Measurements from ENCODE around the gene PODNL1.
A peak's percentile ranks its signal among the peaks of the same experiment; 100 is the strongest.
"Not testable (repeated sequence)": the region's sequence is repeated elsewhere in the genome, so short reads cannot be mapped to it uniquely, and the experiment has no call there.

The PODNL1 gene

DNA sequence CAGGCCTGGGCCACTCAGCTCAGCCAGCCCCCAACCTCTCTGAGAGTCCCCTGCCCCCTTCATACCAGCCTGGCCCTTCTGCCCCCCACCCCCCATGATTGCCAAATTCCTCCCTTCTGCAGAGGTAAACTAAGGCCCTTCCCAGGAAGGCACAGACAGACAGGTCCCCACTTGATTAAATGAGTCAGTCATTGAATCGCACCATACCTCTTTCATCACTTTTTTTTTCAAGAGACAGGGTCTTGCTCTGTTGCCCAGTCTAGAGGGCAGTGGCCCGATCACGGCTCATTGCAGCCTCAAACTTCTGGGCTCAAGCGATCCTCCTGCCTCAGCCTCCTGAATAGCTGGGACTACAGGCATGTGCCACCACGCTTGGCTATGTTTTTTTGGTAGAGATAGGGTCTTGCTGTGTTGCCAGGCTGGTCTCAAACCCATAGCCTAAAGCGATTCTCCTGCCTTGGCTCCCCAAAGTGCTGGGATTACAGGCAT lies 6.0 kb downstream of the PODNL1 start:
- no peak for DNase-seq (ENCODE audit: low read depth, low spot score)
- no peak overlapping the region for H3K4me3 ChIP-seq (ENCODE audit: low read length)

DNA sequence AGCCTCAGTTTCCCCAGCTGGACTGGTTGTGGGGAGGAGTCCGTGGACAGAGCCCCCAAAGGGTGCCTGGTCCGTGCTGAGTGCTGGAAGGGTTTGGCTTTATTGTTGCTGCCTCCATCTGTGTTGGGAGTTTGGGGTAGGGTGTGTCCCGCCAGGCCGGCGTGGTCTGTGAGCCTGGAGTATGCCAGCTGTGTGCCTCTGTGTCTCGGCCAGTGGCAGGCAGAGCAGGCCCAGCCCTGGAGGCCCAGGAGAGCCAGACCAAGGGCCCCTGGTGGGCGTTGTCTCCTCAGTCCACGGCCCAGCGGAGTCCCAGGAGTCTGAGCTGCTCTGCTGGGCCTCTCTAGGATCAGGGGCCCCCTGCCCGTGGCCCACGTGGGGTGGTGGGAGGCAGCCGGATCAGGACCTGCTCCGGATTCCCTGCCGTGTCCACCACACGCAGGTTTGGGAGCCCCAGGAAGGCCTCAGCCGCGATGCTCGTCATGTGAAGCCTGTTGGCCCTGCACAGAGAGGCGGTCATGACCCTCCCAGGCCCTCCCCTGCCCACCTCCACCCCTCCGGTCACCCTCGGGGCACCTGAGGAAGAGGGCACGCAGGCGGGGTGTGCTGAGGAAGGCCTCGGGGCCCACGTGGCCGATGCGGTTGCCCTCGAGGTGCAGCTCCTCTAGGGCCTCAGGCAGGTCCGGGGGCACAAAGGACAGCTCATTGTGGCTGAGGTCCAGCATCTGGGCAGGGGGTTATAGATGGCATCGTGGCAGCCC lies 6.6 kb downstream of the PODNL1 start:
- no peak overlapping the region for H3K4me3 ChIP-seq (ENCODE audit: low read length)
- DNase-seq (ENCODE audit: low read depth, low spot score), result no peak

DNA sequence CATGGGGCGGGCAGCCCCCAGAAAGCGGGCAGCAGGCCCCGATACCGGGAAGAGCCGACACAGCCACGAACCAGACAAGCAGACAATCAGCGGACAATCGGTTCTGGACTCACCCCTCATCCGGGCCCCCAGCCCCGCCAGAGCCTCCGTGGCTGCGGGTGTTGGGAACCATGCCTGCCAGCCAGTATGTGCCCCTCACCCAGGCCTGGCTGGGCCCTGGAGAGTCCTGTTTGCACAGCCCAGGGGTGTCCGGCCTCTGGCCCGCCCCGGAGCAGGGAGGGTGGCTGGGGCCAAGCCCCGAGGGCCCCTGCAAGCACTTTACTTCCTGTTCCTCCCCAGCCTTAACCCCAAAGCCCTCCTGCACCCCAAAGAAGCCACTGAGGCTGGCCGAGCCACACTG lies 7.8 kb downstream of the PODNL1 start:
- no peak for DNase-seq (ENCODE audit: low read depth, low spot score)
- no peak overlapping the region for H3K4me3 ChIP-seq (ENCODE audit: low read length)

DNA sequence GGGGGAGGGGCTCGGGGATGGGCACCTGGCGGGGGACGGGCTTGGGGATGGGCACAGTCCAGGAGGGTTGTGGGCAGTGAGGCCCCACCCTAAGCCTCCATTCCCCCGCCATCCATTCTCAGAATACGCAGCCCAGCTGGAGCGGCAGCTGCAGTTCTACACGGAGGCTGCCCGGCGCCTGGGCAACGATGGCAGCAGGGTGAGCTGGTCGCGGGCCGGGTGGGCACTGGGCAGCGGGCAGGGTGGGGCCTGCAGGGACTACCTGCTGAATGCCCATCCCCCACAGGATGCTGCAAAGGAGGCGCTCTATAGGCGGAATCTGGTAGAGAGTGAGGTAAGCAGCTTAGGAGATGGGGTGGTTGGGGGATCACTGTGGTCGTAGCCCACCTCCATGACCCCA lies 8.3 kb downstream of the PODNL1 start:
- no peak for DNase-seq (ENCODE audit: low read depth, low spot score)
- H3K4me3 ChIP-seq (ENCODE audit: low read length), result no peak overlapping the region

DNA sequence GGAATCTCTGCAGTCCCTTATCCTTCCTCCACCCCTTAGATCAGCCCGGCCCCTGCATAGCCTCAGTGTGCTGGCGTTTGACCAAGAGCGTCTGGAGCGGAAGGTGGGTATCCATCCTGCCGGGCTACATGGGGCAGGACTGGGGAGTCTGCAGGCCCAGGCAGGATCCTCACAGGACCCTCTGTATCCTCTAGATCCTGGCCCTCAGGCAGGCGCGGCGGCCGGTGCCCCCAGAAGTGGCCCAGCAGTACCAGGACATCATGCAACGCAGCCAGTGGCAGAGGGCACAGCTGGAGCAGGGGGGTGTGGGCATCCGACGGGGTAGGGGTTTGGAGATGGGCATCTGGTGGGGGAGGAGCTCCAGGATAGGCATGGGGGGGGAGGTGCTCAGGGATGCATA lies 8.9 kb downstream of the PODNL1 start:
- H3K4me3 ChIP-seq (ENCODE audit: low read length), result no peak overlapping the region
- no peak for DNase-seq (ENCODE audit: low read depth, low spot score)

DNA sequence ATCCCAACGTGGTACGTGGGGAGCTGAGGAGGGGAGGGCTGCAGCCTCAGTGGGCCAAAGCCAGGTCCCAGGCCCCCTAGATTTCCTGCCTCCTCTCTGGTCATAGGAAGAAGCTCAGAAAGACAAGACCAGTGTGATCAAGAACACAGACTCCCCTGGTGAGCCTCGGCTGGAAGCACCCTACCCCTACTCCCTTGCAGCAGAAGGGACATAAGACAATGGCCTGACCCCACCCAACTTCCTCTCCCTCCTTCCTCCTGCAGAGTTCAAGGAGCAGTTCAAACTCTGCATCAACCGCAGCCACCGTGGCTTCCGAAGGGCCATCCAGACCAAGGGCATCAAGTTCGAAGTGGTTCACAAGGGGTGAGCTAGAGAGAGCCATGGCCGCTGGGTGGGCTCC lies 11.5 kb downstream of the PODNL1 start:
- no peak for DNase-seq (ENCODE audit: low read depth, low spot score)
- no peak overlapping the region for H3K4me3 ChIP-seq (ENCODE audit: low read length)

DNA sequence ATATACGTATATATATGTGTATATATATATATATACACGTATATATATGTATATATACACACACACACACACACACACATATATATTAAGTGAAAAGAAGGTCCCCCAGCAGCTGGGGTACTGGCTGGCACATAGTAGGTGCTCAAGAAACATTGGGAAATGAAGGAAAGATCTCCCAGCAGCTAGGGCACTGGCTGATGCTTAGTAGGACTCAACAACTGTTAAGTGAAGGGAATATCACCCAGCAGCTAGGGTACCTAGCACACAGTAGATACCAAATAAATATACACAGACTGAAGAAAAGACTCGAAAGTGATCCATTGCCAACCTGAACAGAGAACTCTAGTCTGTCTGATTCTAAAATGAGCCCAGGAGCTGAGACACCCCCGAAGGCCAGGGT lies 12.2 kb downstream of the PODNL1 start:
- no peak overlapping the region for H3K4me3 ChIP-seq (ENCODE audit: low read length)
- DNase-seq (ENCODE audit: low read depth, low spot score), result no peak

DNA sequence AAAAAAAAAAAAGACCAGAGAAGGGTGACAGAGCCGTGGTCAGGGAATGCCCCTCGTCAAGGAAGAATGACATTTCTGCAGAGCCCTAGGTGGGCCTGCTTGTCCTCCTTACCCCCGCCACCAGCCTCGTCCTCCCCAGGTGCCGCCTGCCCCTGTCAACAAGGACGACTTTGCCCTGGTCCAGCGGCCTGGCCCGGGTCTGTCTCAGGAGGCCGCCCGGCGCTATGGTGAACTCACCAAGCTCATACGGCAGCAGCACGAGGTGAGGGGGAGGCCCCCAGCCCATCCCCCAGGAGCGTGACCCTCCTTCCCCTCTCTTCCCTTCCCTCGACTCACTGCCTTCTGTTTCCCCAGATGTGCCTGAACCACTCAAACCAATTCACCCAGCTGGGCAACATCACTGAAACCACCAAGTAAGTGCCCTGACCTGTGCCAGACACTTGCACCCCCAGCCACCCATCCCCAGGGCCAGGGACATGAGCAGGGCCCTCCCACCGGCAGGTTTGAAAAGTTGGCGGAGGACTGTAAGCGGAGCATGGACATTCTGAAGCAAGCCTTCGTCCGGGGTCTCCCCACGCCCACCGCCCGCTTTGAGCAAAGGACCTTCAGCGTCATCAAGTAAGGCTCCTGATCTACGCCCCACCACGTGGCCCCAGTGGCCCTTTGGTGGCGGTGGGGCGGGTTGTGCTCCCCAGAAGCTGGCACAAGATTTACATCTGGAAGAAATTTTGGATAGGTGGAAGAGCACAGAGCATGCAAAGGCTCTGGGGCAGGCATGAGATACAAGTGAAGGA lies 14.8 kb downstream of the PODNL1 start:
- H3K4me3 ChIP-seq (ENCODE audit: low read length), result no peak overlapping the region
- DNase-seq (ENCODE audit: low read depth, low spot score), result no peak

DNA sequence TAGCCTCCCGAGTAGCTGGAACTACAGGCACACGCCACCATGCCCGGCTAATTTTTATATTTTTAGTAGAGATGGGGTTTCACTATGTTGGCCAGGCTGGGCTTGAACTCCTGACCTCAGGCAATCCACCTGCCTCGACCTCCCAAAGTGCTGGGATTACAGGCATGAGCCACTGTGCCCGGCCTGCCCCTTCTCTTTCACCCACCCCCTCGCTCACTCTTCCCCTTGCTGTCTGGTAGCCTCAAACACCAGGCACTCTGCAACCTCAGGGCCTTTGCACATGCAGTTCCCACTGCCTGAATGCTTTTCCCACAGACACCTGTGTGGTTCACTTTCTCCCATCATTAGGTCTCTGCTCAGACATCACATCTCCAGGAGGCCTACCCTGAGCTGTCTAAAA lies 16.1 kb downstream of the PODNL1 start:
- not testable (repeated sequence) for DNase-seq (ENCODE audit: low read depth, low spot score); H3K4me3 ChIP-seq (ENCODE audit: low read length)

DNA sequence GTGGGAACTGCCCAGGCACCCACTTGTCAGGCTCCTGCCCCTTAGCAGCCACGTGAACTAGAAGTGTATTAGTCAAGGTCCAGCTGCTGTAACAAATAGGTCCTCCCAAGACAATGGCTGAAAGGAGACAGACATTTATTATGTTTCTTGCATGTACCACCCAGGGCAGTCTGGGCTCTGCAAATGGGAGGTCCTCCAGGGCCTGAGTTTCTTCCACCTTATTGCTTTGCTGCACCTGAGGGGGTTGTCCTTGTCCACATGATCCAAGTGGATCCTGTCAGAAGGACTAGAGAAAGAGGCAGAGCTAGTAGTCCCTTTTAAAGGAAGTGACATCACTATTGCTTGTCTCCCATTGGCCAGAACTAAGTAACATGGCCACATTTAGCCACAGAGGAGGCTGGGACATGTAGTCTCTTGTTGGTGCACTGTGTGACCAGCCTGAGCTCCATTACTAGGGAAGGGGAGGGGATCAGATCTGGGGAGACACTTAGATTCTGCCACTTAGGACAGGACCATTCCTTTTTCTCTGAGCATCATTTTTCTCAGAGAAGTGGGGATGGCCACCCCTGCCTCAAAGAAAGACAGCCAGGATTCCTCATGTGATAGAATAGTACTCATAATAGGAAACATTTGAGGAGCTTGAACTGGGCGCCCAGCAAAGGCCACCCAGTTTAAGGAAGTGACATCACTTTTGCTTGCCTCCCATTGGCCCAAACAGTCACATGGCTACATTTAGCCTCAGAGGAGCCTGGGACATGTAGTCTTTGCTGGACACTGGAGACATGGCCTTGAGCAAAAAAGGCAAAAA lies 17.1 kb downstream of the PODNL1 start:
- no peak overlapping the region for H3K4me3 ChIP-seq (ENCODE audit: low read length)
- DNase-seq (ENCODE audit: low read depth, low spot score), result peak; percentile 53

DNA sequence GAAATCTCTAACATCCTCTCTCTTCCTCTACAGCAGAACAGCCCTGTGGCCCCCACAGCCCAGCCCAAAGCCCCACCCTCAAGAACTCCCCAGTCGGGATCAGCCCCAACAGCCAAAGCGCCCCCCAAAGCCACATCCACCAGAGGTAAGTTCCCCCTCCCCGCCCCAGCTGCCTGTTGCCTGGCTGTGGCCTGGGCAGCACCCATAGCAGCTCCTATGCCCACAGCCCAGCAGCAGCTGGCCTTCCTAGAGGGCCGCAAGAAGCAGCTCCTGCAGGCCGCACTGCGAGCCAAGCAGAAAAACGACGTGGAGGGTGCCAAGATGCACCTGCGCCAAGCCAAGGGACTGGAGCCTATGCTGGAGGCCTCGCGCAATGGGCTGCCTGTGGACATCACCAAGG lies 17.7 kb downstream of the PODNL1 start:
- DNase-seq (ENCODE audit: low read depth, low spot score), result no peak
- no peak overlapping the region for H3K4me3 ChIP-seq (ENCODE audit: low read length)

DNA sequence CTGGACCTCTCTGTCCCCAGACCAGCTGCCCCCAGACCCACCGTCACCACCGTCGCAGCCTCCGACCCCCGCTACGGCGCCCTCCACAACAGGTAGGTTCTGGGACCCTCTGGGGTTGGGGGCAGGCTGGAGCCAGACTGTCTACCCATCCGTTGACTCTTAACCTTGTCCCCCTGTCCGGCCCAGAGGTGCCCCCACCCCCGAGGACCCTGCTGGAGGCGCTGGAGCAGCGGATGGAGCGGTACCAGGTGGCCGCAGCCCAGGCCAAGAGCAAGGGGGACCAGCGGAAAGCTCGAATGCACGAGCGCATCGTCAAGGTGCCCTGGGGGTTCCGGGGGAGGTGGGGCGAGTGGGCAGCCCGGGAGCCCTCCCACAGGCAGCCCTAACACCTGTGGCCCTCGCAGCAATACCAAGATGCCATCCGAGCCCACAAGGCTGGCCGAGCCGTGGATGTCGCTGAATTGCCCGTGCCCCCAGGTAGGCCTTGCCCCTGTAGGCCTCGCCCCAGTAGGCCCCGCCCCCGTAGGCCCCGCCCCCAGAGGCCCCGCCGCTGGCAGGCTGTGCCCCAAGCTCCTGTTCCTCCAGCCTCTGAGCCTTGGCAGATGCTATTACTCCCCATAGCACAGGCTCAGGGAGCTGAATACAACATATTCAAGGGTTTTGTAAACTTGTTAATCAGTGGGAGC lies 19.3 kb downstream of the PODNL1 start:
- no peak for DNase-seq (ENCODE audit: low read depth, low spot score)
- H3K4me3 ChIP-seq (ENCODE audit: low read length), result no peak overlapping the region

DNA sequence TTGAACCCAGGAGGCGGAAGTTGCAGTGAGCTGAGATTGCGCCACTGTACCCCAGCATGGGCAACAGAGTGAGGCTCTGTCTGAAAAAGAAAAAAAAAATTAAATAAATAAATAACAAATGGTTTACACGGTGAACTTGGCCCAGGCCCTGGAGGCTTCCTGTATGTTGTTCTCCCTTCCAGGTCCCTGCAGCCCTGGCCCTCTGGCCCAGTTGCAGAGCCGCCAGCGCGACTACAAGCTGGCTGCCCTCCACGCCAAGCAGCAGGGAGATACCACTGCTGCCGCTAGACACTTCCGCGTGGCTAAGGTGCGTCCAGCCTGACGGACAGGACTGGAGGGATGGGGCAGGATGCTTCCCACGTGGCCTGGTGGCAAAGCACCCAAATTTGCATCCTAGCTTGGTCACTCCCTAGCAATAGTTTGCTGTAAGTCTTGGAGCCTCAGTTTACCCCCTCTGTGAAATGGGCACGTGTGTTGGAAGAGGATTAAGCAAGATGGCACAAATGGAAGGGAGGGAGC lies 20.3 kb downstream of the PODNL1 start:
- H3K4me3 ChIP-seq (ENCODE audit: low read length), result no peak overlapping the region
- no peak for DNase-seq (ENCODE audit: low read depth, low spot score)

DNA sequence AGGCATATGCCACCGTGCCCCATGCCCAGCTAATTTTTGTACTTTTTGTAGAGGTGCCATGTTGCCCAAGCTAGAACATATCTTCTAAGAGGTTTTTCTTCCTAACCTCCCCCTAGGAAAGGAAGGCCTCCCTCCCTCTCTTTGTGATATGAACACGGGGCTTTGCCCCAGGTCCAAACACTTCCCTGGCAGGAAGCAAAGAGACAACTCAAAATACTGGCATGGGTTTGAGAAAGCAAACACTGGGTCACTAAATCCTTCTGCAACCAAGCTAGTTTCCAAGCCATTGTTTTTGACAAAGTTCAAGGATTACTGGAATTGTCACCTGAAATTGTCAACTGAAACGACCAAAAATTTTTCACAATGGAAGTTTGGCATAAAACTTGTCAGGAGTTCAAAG lies 23.4 kb downstream of the PODNL1 start:
- H3K4me3 ChIP-seq (ENCODE audit: low read length), result no peak overlapping the region
- DNase-seq (ENCODE audit: low read depth, low spot score), result no peak

DNA sequence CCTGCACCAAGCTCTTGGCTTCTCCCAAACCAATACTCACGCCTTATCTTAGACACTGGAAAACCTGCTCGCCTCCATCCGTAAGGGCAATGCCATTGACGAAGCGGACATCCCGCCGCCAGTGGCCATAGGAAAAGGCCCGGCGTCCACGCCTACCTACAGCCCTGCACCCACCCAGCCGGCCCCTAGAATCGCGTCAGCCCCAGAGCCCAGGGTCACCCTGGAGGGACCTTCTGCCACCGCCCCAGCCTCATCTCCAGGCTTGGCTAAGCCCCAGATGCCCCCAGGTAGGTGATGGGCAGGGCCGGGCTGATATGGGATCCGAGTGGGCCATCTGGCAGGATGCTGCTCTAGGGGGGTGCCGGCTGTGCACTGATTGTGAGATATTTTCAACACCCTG lies 24.9 kb downstream of the PODNL1 start:
- no peak overlapping the region for H3K4me3 ChIP-seq (ENCODE audit: low read length)
- DNase-seq (ENCODE audit: low read depth, low spot score), result no peak

DNA sequence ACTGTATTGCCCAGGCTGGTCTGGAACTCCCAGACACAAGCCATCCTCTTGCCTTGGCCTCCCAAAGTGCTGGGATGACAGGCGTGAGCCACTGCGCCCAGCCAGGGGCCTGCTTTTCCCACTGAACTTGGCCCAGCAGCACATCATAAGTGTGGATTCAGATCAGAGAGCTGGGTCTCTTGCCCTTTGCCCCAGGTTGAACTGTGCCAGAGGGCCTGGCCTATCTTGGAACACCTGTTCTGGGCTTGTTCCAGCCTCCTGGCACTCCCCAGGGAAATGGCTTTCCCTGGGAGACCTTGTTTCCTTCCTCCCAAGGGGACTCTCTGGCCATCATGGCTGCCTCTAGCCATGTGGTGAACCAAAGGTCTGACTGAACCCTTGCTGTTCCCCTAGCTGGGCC lies 28.8 kb downstream of the PODNL1 start:
- no peak for DNase-seq (ENCODE audit: low read depth, low spot score)
- H3K4me3 ChIP-seq (ENCODE audit: low read length), result no peak overlapping the region

DNA sequence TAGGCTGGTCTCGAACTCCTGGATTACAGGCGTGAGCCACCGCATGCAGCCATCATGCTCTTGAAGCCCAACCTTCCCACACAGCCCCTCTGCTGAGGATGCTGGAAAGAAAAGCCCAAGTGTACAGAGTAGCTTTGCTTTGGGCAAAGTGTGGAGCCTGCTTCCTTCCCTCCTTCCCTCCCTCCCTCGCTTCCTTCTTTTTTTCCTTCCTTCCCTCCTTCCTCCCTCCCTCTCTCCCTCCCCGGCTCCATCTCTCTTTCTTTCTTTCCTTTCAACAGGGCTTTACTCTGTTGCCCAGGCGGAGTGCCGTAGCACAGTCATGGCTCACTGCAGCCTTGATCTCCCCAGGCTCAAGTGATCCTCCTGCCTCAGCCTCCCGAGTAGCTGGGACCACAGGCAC lies 29.5 kb downstream of the PODNL1 start:
- no peak for DNase-seq (ENCODE audit: low read depth, low spot score)
- H3K4me3 ChIP-seq (ENCODE audit: low read length), result no peak overlapping the region

DNA sequence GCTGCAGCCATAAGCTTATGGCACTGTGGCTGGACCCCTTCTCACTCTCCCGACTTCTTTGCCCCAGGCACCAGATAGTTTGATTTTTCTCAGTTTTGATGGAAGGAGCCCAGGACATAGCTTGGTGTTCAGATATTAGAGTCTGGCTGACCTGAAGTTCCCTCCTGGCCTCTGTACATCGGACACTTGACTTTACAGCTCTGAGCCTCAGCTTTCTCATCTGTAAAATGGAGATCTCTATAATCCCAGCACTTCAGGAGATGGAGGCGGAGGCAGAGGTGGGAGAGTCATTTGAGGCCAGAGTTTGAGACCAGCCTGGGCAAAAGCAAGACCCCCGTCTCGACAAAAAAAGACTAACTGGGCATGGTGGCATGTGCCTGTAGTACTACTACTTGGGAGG lies 31.3 kb downstream of the PODNL1 start:
- DNase-seq (ENCODE audit: low read depth, low spot score), result no peak
- H3K4me3 ChIP-seq (ENCODE audit: low read length), result peak overlapping the region; percentile 75

DNA sequence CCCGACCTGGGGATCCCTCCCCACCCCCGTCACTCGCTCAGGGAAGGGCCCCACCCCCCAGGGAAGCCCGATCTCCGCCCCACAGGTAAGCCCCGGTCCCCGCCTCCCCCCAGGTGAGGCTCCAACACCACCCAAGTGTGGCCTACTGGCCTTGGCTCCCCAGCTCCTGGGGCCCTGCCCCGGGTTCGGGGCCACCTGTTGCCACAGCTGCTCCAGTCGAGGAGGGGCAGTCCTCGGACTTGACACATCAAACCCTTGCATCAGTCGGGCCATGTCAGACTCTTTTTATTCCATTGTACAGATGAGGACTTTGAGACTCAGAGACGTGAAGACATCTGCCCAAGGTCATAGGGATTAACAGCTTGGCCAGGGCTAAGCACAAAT lies 31.7 kb downstream of the PODNL1 start:
- H3K4me3 ChIP-seq (ENCODE audit: low read length), result peak overlapping the region; percentile 75
- no peak for DNase-seq (ENCODE audit: low read depth, low spot score)
